Tibial nerve (tissue), 4 donors: ENCODE data around the gene PCBD2. TPM values are rescaled to one million over a fixed set of nuclear protein-coding genes. Genes with fewer than 3 reads are reported as not detected.

ENCODE experiments used
- DNase-seq, 2 donors: peaks; one replicate each; pipeline ENCODE4 v3.0.0-alpha.2; 2019; ENCODE audit warnings: low spot score in 2 of 2
- H3K27ac ChIP-seq, 4 donors: fragments of 200-600 bp; sonication (generic) in 3 of 4; one replicate each; pipeline ENCODE4 v1.5.1; 2017 to 2019; ENCODE audit warnings: mild to moderate bottlenecking in 1 of 4
- H3K27me3 ChIP-seq, 2 donors: fragments of 200-600 bp; sonication (generic) in 1 of 2; one replicate each; pipeline versions ENCODE4 v1.5.1 to v1.6.0; 2017 to 2019
- H3K36me3 ChIP-seq, 3 donors: fragments of 200-600 bp; sonication (generic); one replicate each; pipeline ENCODE4 v1.5.1; 2018 to 2019
- H3K4me1 ChIP-seq, 4 donors: fragments of 200-600 bp; sonication (generic) in 3 of 4; one replicate each; pipeline ENCODE4 v1.5.1; 2017 to 2019
- H3K4me3 ChIP-seq, 4 donors: fragments of 200-600 bp; sonication (generic) in 3 of 4; one replicate each; pipeline ENCODE4 v1.5.1; 2017 to 2019; ENCODE audit warnings: mild to moderate bottlenecking in 1 of 4, moderate library complexity in 1 of 4
- H3K9me3 ChIP-seq, 4 donors: fragments of 200-600 bp; sonication (generic) in 3 of 4; one replicate each; pipeline ENCODE4 v1.5.1; 2017 to 2019
- CTCF ChIP-seq, 5 experiments: fragments of 200-600 bp in 3 of 5; fragments of 450-650 bp in 2 of 5; sonication (generic) in 3 of 5; IDR thresholded peaks; one replicate each; pipeline ENCODE4 v1.5.1; 2016 to 2019; ENCODE audit warnings: antibody characterized with exemption in 5 of 5, mild to moderate bottlenecking in 3 of 5, moderate library complexity in 2 of 5
- EP300 ChIP-seq, 2 donors: sonication (generic); formaldehyde crosslinking; IDR thresholded peaks; one replicate each; pipeline ENCODE4 v1.6.1; 2017; ENCODE audit warnings: antibody characterized with exemption in 2 of 2, mild to moderate bottlenecking in 1 of 2
- POLR2A ChIP-seq, 2 donors: fragments of 450-650 bp; IDR thresholded peaks; one replicate each; pipeline ENCODE4 v1.6.1; 2017; ENCODE audit warnings: antibody characterized with exemption in 2 of 2, mild to moderate bottlenecking in 2 of 2, moderate library complexity in 2 of 2
- WGBS, 2 donors: methylation state at CpG; one replicate each; pipeline ENCODE4 v1.1.5; 2018; 5-methylcytosine and 5-hydroxymethylcytosine counted together
- total RNA-seq, 4 donors: library from RNA; depleted of rRNA; stranded (reverse); fragments of >200 nt; gene quantifications; one replicate each; pipeline ENCODE4 v1.1.0, GENCODE V29; 2016

Gene PCBD2
- total RNA-seq, 4 donors from 2014 or later: 5.7 to 11.0 (median 7.9) TPM

GRCh38 chr5:135008981-135009735, 104.2 kb downstream of the PCBD2 start:
- Histone ChIP-seq H3K4me3 (no peak overlapping the region), H3K4me1 (peaks cover 0 to 2% (median 0%) of the 10 kb centered on the region in 4 donors), H3K27me3 (no peaks in the 10 kb centered on the region), H3K36me3 (peaks cover 0 to 12% (median 0%) of the 10 kb centered on the region in 3 donors), H3K9me3 (no peaks in the 10 kb centered on the region), H3K27ac (no peak overlapping the region)
- WGBS, 2 donors: 88 to 89% methylated on average over 12 of the region's 13 CpGs
- no peak for TF ChIP-seq POLR2A (IDR thresholded peaks at IDR 0.05)
- no peak for TF ChIP-seq EP300 (IDR thresholded peaks at IDR 0.05)
- TF ChIP-seq CTCF (IDR thresholded peaks at IDR 0.05): no peak
- no peak for DNase-seq

- Histone ChIP-seq H3K27me3 (no peaks in the 10 kb centered on the region), H3K9me3 (no peaks in the 10 kb centered on the region), H3K36me3 (peaks cover 0 to 12% (median 0%) of the 10 kb centered on the region in 3 donors), H3K27ac (no peak overlapping the region), H3K4me1 (peaks cover 0 to 9% (median 0%) of the 10 kb centered on the region in 4 donors), H3K4me3 (no peak overlapping the region)
- WGBS, 2 donors: 88 to 91% methylated on average over 11 of the region's 11 CpGs
- no peak for DNase-seq
- TF ChIP-seq CTCF (IDR thresholded peaks at IDR 0.05): no peak
These were observed 105.0 kb downstream of the PCBD2 start for GRCh38 chr5:135009736-135010501.

GRCh38 chr5:135010502-135011354, 105.8 kb downstream of the PCBD2 start:
- WGBS, 2 donors: 76 to 89% methylated on average over 3 of the region's 3 CpGs
- Histone ChIP-seq H3K27ac (no peak overlapping the region), H3K36me3 (peaks cover 0 to 12% (median 0%) of the 10 kb centered on the region in 3 donors), H3K27me3 (no peaks in the 10 kb centered on the region), H3K4me3 (no peak overlapping the region), H3K4me1 (peaks cover 0 to 9% (median 0%) of the 10 kb centered on the region in 4 donors), H3K9me3 (no peaks in the 10 kb centered on the region)
- DNase-seq: no peak
- no peak for TF ChIP-seq EP300 (IDR thresholded peaks at IDR 0.05)
- TF ChIP-seq POLR2A (IDR thresholded peaks at IDR 0.05): no peak
- TF ChIP-seq CTCF (IDR thresholded peaks at IDR 0.05): no peak

GRCh38 chr5:135011355-135012032, 106.6 kb downstream of the PCBD2 start:
- no peak for DNase-seq
- H3K4me1 ChIP-seq: peaks cover 0 to 9% (median 0%) of the 10 kb centered on the region in 4 donors
- no peaks in the 10 kb centered on the region for H3K9me3 ChIP-seq
- H3K27me3 ChIP-seq: no peaks in the 10 kb centered on the region
- TF ChIP-seq POLR2A (IDR thresholded peaks at IDR 0.05) (no peak), CTCF (IDR thresholded peaks at IDR 0.05) (no peak), EP300 (IDR thresholded peaks at IDR 0.05) (no peak)
- no peak overlapping the region for H3K4me3 ChIP-seq
- H3K36me3 ChIP-seq: peaks cover 0 to 12% (median 0%) of the 10 kb centered on the region in 3 donors
- no peak overlapping the region for H3K27ac ChIP-seq
- WGBS, 2 donors: 85 to 92% methylated on average over 3 to 4 of the region's 4 CpGs
